Measurements from ENCODE around the gene TMEM218. TPM values are rescaled to one million over a fixed set of nuclear protein-coding genes. Genes with fewer than 3 reads are reported as not detected.

The TMEM218 gene
- total and polyA plus RNA-seq, 10 of the 15 experiments (the other 5 are each of a cell fraction or from before 2014, with no cell fraction given) = 11.2 to 50.3 (median 28.8) TPM

DNA sequence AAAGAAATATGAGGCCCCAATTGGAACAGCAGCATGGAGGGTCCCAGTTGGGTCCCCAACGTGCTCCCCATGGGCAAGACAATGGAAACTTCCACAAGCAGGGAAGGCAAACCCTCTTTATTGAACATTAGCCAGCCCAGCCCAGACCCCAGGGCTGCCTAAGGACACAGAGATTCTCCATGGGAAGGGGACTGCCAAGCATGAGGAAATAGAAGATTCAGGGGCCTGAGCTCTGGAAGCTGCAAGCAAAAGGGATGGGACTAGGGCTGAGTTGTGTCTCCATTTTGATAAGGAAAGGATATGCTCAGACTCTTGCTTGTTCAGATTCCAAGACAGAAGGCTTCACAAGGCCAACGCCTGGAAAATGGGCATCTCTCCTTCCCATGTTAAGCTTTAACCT lies 23.3 kb downstream of the TMEM218 start:
- peaks cover 0 to 2% of the 10 kb centered on the region in 2 experiments; a peak in 1 of 4 replicates for H3K36me3 ChIP-seq (ENCODE audit: control insufficient read depth in 2 of 2, insufficient read depth in 2 of 2, low read length in 1 of 2)
- H3K9ac ChIP-seq (ENCODE audit: control insufficient read depth, insufficient read depth, low read length) = no peak overlapping the region
- ChIA-PET CTCF (interaction anchor here (0.7 to 7.4 kb wide), 5 partner anchors 18 to 127 kb away, joined by 3 to 100 read pairs (median 4); no protein-coding TSS in a partner anchor), POLR2A (no interaction called here), SMC1A (ENCODE audit: uncharacterized antibody, unreplicated experiment) (interaction anchor here (1.3 to 1.7 kb wide), 2 partner anchors 16 to 37 kb away, joined by 3 to 6 read pairs; no protein-coding TSS in a partner anchor), RAD21 (ENCODE audit: unreplicated experiment) (no interaction called here)
- H3K27ac ChIP-seq (ENCODE audit: control insufficient read depth, insufficient read depth) = no peak overlapping the region
- H2AFZ ChIP-seq (ENCODE audit: control insufficient read depth, low read depth, low read length) = no peak overlapping the region
- intact Hi-C loops (cut with micrococcal nuclease; ENCODE audit: unreplicated experiment) = no loop called here
- no peaks in the 10 kb centered on the region for H3K27me3 ChIP-seq (replicated peaks in 1 of 2; ENCODE audit: control insufficient read depth in 2 of 2, insufficient read depth in 2 of 2, low read length in 1 of 2)
- FAIRE-seq = no peak
- DNase-seq (ENCODE audit: low read depth, low spot score) = no peak
- 49% methylated on average over 2 of the region's 2 CpGs for WGBS (ENCODE audit: insufficient coverage, insufficient replicate concordance, low lambda C conversion rate, missing lambda C conversion rate)
- no peaks in the 10 kb centered on the region for H3K79me2 ChIP-seq (ENCODE audit: control insufficient read depth, insufficient read depth, low read length)
- no peaks in the 10 kb centered on the region for H3K9me3 ChIP-seq (replicated peaks; ENCODE audit: control insufficient read depth, insufficient read depth, low read length)
- no peaks in the 10 kb centered on the region for H3K4me1 ChIP-seq (ENCODE audit: control insufficient read depth, insufficient read depth, low read length)
- in situ Hi-C loops (cut with MboI) = no loop called here
- H3K4me3 ChIP-seq = no peak overlapping the region
- H3K4me2 ChIP-seq (ENCODE audit: control insufficient read depth, insufficient read depth) = no peak overlapping the region
- no peak for ATAC-seq
- BruUV-seq (replicated peaks) = no TSS peak
- H4K20me1 ChIP-seq (ENCODE audit: control insufficient read depth, insufficient read depth) = no peaks in the 10 kb centered on the region
- no peak for TF ChIP-seq ZNF687 (IDR thresholded peaks at IDR 0.05)
- TF ChIP-seq, protein P1, sequence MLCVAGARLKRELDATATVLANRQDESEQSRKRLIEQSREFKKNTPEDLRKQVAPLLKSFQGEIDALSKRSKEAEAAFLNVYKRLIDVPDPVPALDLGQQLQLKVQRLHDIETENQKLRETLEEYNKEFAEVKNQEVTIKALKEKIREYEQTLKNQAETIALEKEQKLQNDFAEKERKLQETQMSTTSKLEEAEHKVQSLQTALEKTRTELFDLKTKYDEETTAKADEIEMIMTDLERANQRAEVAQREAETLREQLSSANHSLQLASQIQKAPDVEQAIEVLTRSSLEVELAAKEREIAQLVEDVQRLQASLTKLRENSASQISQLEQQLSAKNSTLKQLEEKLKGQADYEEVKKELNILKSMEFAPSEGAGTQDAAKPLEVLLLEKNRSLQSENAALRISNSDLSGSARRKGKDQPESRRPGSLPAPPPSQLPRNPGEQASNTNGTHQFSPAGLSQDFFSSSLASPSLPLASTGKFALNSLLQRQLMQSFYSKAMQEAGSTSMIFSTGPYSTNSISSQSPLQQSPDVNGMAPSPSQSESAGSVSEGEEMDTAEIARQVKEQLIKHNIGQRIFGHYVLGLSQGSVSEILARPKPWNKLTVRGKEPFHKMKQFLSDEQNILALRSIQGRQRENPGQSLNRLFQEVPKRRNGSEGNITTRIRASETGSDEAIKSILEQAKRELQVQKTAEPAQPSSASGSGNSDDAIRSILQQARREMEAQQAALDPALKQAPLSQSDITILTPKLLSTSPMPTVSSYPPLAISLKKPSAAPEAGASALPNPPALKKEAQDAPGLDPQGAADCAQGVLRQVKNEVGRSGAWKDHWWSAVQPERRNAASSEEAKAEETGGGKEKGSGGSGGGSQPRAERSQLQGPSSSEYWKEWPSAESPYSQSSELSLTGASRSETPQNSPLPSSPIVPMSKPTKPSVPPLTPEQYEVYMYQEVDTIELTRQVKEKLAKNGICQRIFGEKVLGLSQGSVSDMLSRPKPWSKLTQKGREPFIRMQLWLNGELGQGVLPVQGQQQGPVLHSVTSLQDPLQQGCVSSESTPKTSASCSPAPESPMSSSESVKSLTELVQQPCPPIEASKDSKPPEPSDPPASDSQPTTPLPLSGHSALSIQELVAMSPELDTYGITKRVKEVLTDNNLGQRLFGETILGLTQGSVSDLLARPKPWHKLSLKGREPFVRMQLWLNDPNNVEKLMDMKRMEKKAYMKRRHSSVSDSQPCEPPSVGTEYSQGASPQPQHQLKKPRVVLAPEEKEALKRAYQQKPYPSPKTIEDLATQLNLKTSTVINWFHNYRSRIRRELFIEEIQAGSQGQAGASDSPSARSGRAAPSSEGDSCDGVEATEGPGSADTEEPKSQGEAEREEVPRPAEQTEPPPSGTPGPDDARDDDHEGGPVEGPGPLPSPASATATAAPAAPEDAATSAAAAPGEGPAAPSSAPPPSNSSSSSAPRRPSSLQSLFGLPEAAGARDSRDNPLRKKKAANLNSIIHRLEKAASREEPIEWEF (IDR thresholded peaks at IDR 0.05; ENCODE audit: insufficient replicate concordance, low read depth, low read length) = no peak
- TF ChIP-seq, protein P2, sequence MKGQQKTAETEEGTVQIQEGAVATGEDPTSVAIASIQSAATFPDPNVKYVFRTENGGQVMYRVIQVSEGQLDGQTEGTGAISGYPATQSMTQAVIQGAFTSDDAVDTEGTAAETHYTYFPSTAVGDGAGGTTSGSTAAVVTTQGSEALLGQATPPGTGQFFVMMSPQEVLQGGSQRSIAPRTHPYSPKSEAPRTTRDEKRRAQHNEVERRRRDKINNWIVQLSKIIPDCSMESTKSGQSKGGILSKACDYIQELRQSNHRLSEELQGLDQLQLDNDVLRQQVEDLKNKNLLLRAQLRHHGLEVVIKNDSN (IDR thresholded peaks at IDR 0.05; ENCODE audit: borderline replicate concordance, extremely low read length, insufficient read depth, low read depth, low read length) = no peak
- TF ChIP-seq POU2F2 (IDR thresholded peaks at IDR 0.05; ENCODE audit: borderline replicate concordance, low read depth, low read length) = no peak
- TF ChIP-seq, protein P3, sequence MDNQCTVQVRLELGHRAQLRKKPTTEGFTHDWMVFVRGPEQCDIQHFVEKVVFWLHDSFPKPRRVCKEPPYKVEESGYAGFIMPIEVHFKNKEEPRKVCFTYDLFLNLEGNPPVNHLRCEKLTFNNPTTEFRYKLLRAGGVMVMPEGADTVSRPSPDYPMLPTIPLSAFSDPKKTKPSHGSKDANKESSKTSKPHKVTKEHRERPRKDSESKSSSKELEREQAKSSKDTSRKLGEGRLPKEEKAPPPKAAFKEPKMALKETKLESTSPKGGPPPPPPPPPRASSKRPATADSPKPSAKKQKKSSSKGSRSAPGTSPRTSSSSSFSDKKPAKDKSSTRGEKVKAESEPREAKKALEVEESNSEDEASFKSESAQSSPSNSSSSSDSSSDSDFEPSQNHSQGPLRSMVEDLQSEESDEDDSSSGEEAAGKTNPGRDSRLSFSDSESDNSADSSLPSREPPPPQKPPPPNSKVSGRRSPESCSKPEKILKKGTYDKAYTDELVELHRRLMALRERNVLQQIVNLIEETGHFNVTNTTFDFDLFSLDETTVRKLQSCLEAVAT (IDR thresholded peaks at IDR 0.05) = no peak
- no peak for TF ChIP-seq RB1 (IDR thresholded peaks at IDR 0.05; ENCODE audit: borderline replicate concordance)
- no peak for TF ChIP-seq E2F8 (IDR thresholded peaks at IDR 0.05; ENCODE audit: low read depth, partially characterized antibody)
- TF ChIP-seq BRCA1 (IDR thresholded peaks at IDR 0.05; ENCODE audit: low read depth, low read length) = no peak
